Gastroesophageal sphincter (tissue), 4 donors: Measurements from ENCODE around the gene CCDC191. TPM values are rescaled to one million over a fixed set of nuclear protein-coding genes. Genes with fewer than 3 reads are reported as not detected.

Source experiments
- ATAC-seq: fragments of 150-250 bp; one replicate; pipeline ENCODE4 v1.9.1; 2016; ENCODE audit warnings: mild to moderate bottlenecking, moderate library complexity
- H3K27ac ChIP-seq, 4 donors: fragments of 200-600 bp; sonication (generic) in 3 of 4; 1 replicate in 3 of 4; 2 replicates in 1 of 4; pipeline ENCODE4 v1.5.1; 2016 to 2019
- H3K27me3 ChIP-seq: fragments of 200-600 bp; sonication (generic); one replicate; pipeline ENCODE4 v1.5.1; 2019
- H3K36me3 ChIP-seq, 2 donors: fragments of 200-600 bp; sonication (generic); one replicate each; pipeline ENCODE4 v1.5.1; 2019; ENCODE audit warnings: control low read depth in 1 of 2
- H3K4me1 ChIP-seq, 3 donors: fragments of 200-600 bp; sonication (generic); 1 replicate in 2 of 3; 2 replicates in 1 of 3; pipeline ENCODE4 v1.5.1; 2016 to 2019; ENCODE audit warnings: control low read depth in 2 of 3
- H3K4me3 ChIP-seq, 2 donors: fragments of 200-600 bp; sonication (generic); one replicate each; pipeline ENCODE4 v1.5.1; 2019; ENCODE audit warnings: mild to moderate bottlenecking in 1 of 2, moderate library complexity in 1 of 2
- H3K9me3 ChIP-seq, 3 donors: fragments of 200-600 bp; sonication (generic); one replicate each; pipeline ENCODE4 v1.5.1; 2017 to 2019; ENCODE audit warnings: control low read depth in 2 of 3
- CTCF ChIP-seq, 4 experiments: fragments of 200-600 bp in 2 of 4; fragments of 450-650 bp in 2 of 4; sonication (generic) in 1 of 4; IDR thresholded peaks; one replicate each; pipeline ENCODE4 v1.5.1; 2017 to 2019; ENCODE audit warnings: antibody characterized with exemption in 4 of 4, mild to moderate bottlenecking in 2 of 4, moderate library complexity in 2 of 4
- EP300 ChIP-seq: sonication (generic); formaldehyde crosslinking; IDR thresholded peaks from one replicate; pipeline ENCODE4 v1.6.1; 2017; ENCODE audit warnings: antibody characterized with exemption, mild to moderate bottlenecking
- POLR2A ChIP-seq, 2 donors: fragments of 450-650 bp; IDR thresholded peaks; one replicate each; pipeline ENCODE4 v1.6.1; 2017; ENCODE audit warnings: antibody characterized with exemption in 2 of 2, mild to moderate bottlenecking in 2 of 2, moderate library complexity in 1 of 2
- POLR2AphosphoS5 ChIP-seq: sonication (generic); formaldehyde crosslinking; IDR thresholded peaks from one replicate; pipeline ENCODE4 v1.6.1; 2017; ENCODE audit warnings: antibody characterized with exemption
- WGBS, 2 donors: methylation state at CpG; one replicate each; pipeline ENCODE4 v1.1.5; 2018; ENCODE audit warnings: low coverage in 1 of 2; 5-methylcytosine and 5-hydroxymethylcytosine counted together
- total RNA-seq, 4 donors: library from RNA; depleted of rRNA; stranded (reverse); fragments of >200 nt; gene quantifications; one replicate each; pipeline ENCODE4 v1.1.0, GENCODE V29; 2016

The CCDC191 gene
- total RNA-seq, 4 donors from 2014 or later = 3.5 to 7.9 (median 4.6) TPM

DNA sequence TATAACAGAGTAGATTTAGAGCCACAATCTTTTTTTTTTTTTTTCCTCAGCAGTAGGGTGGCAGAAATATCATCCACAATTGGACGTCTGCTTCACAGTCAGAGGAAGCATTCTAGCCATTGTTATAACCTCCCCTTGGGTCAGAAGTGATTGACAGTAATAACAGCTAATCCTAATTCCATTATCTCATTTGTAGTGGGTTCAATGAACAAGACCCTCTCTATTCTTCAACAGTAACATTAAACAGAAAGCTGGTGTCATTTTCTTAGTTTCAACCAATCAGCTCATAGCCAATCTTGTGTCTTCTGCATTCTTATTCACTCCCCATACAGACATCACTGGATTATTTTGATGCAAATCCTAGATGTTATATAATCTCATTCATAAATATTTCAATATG, 44.8 kb upstream of the CCDC191 start:
- Histone ChIP-seq H3K4me1 (no peaks in the 10 kb centered on the region), H3K4me3 (no peak overlapping the region), H3K9me3 (no peaks in the 10 kb centered on the region), H3K27ac (no peak overlapping the region), H3K27me3 (no peaks in the 10 kb centered on the region), H3K36me3 (no peaks in the 10 kb centered on the region)
- no peak for ATAC-seq
- 40 to 86% methylated on average over 1 of the region's 1 CpG for WGBS, 2 donors
- TF ChIP-seq POLR2AphosphoS5 (no peak), CTCF (IDR thresholded peaks at IDR 0.05) (no peak), EP300 (no peak)

GRCh38 chr3:114095796-114096195, 39.5 kb upstream of the CCDC191 start:
- TF ChIP-seq POLR2AphosphoS5 = no peak
- no peak for TF ChIP-seq POLR2A (IDR thresholded peaks at IDR 0.05)
- TF ChIP-seq EP300 = no peak
- TF ChIP-seq CTCF (IDR thresholded peaks at IDR 0.05) = no peak

DNA sequence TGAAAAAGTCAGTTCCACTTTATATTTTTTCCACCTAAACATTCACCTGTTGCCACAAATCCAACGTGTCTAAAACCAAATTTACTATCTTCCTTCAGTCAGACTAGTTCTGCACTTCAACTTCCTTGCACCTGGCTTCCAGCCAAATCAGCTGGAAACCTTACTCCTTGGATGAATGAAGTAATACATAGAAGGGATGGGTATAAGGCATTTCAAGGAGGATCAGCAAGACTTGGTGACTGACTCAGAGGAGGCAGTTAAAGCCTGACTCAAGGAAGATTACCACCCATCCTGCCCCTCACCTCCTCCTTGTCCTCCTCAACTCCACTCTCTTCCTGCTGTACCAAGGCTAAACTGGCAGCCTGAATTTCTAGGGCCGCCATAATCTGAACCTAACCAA, 37.3 kb upstream of the CCDC191 start:
- 50 to 54% methylated on average over 2 of the region's 2 CpGs for WGBS, 2 donors
- H3K4me3 ChIP-seq = no peak overlapping the region
- H3K27me3 ChIP-seq = no peaks in the 10 kb centered on the region
- H3K27ac ChIP-seq = no peak overlapping the region
- H3K9me3 ChIP-seq = no peaks in the 10 kb centered on the region
- ATAC-seq = no peak
- TF ChIP-seq POLR2AphosphoS5 (no peak), EP300 (no peak), POLR2A (IDR thresholded peaks at IDR 0.05) (no peak), CTCF (IDR thresholded peaks at IDR 0.05) (no peak)
- H3K4me1 ChIP-seq = peaks cover 0 to 18% (median 2%) of the 10 kb centered on the region in 3 donors
- peaks cover 0 to 7% of the 10 kb centered on the region in 2 donors for H3K36me3 ChIP-seq

More at GRCh38 chr3:114095796-114096195, 39.5 kb upstream of the CCDC191 start:
- no peak for ATAC-seq
- H3K4me3 ChIP-seq = no peak overlapping the region
- peaks cover 0 to 18% (median 2%) of the 10 kb centered on the region in 3 donors for H3K4me1 ChIP-seq
- WGBS, 2 donors = 66 to 82% methylated on average over 3 of the region's 3 CpGs
- no peaks in the 10 kb centered on the region for H3K9me3 ChIP-seq
- H3K27me3 ChIP-seq = no peaks in the 10 kb centered on the region
- H3K36me3 ChIP-seq = no peaks in the 10 kb centered on the region
- no peak overlapping the region for H3K27ac ChIP-seq

- Histone ChIP-seq H3K4me3 (no peak overlapping the region), H3K36me3 (peaks cover 0 to 12% of the 10 kb centered on the region in 2 donors), H3K9me3 (no peaks in the 10 kb centered on the region), H3K4me1 (peaks cover 0 to 18% (median 2%) of the 10 kb centered on the region in 3 donors), H3K27me3 (no peaks in the 10 kb centered on the region), H3K27ac (no peak overlapping the region)
- WGBS, 2 donors = 16 to 29% methylated on average over 3 of the region's 3 CpGs
- TF ChIP-seq EP300 = no peak
- no peak for TF ChIP-seq POLR2A (IDR thresholded peaks at IDR 0.05)
- TF ChIP-seq POLR2AphosphoS5 = no peak
- no peak for TF ChIP-seq CTCF (IDR thresholded peaks at IDR 0.05)
- ATAC-seq = no peak
Measured at GRCh38 chr3:114093016-114093380, 36.7 kb upstream of the CCDC191 start.

GRCh38 chr3:114092151-114093015, 36.1 kb upstream of the CCDC191 start:
- Histone ChIP-seq H3K4me3 (no peak overlapping the region), H3K4me1 (peaks cover 0 to 18% (median 2%) of the 10 kb centered on the region in 3 donors)
- 44 to 46% methylated on average over 11 to 13 of the region's 13 CpGs for WGBS, 2 donors

More at GRCh38 chr3:114092151-114093015, 36.1 kb upstream of the CCDC191 start:
- H3K27ac ChIP-seq = no peak overlapping the region
- no peaks in the 10 kb centered on the region for H3K9me3 ChIP-seq
- no peaks in the 10 kb centered on the region for H3K27me3 ChIP-seq
- H3K36me3 ChIP-seq = peaks cover 0 to 19% of the 10 kb centered on the region in 2 donors
- TF ChIP-seq CTCF (IDR thresholded peaks at IDR 0.05) = no peak
- TF ChIP-seq POLR2A (IDR thresholded peaks at IDR 0.05) = no peak
- no peak for TF ChIP-seq POLR2AphosphoS5
- TF ChIP-seq EP300 = no peak
- ATAC-seq = no peak
